Measurements from ENCODE around the gene EXOC6B.

DNA sequence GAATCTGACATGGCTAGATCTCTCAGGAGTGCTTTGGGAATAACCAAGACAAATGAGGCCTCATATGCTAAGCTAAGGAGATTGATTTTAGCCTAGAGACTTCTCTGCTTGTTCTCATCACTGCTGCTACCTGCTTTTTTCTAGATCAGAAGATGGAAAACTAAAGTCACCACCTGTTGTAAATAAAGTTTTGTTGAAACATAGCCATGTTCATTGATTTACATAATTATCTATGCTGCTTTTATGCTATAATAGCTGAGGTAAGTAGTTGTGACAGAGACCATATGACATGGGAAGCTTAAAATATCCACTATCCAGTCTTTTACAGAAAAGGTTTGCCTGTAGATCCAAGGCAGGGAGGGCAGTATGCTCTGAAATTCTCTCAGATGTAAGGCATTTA is 632.1 kb downstream of the EXOC6B start:
- TF ChIP-seq EZH2 (IDR thresholded peaks at IDR 0.05; ENCODE audit: insufficient read depth, poor library complexity, severe bottlenecking) (no peak), EZH2phosphoT487 (IDR thresholded peaks at IDR 0.05; ENCODE audit: insufficient read depth, low read depth) (no peak)
